GM21529 (cell line): Measurements from ENCODE around the gene VCAN.
A peak's percentile ranks its signal among the peaks of the same experiment; 100 is the strongest.

Experiments
- ATAC-seq: cut with Tn5 transposase; IDR thresholded peaks from one replicate; pipeline ENCODE4 v1.9.1; 2021; ENCODE audit not compliant: unreplicated experiment

The VCAN gene

DNA sequence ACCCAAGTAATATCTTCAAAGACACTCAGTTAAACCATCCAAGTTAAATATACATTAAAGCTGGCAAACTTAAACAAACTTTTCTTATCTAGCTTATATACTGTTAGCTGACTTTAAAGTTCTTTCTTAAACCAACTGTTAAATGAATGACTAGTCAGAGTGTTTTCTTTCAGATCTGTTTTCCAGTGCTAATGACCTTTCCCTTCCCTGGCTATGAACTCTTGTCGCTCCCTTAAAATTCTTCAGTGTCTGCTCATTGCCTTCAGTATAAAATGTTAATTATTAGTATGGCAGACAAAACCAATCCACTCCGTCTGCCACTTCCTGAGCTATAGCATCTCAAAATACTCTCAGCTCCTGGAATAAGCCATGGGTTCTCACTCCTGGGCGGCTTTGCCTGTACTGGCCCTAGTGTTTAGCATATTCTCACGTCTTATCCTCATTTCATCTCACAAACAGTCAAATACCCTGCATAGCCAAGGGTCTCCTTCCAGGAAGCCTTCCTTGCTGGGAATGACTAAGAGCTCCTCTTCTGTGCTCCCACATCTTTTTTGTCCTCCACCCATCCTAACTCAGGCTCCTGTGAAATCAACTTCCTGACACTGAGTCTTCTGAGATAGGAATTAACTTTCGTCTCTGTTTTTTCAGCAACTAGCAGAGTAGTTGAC lies 87.7 kb downstream of the VCAN start:
- no peak for ATAC-seq

DNA sequence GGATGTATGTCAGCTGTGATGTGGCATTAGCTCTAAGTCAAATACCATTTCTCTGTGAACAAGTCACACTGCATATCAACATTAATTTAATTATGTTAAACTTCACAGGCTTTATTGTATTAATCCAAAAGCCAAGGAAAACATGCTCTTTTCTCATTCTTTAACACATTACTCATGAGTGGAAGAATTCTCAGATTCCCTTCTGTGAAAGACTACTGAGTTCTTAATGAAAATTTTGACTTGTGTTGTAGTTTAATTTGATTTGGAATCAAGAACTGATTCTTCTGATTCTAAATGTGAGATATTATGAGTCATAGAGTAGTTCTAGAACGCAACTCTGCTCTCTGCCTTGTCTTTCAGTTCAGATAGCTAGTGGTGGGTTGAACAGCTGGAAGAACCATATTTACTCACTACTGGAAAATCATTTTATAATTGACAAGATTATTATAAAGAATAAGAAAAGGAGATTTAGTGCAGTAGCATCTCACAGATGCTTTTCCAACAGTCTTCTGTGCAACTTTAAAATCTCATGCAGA lies 90.6 kb downstream of the VCAN start:
- ATAC-seq, result no peak

DNA sequence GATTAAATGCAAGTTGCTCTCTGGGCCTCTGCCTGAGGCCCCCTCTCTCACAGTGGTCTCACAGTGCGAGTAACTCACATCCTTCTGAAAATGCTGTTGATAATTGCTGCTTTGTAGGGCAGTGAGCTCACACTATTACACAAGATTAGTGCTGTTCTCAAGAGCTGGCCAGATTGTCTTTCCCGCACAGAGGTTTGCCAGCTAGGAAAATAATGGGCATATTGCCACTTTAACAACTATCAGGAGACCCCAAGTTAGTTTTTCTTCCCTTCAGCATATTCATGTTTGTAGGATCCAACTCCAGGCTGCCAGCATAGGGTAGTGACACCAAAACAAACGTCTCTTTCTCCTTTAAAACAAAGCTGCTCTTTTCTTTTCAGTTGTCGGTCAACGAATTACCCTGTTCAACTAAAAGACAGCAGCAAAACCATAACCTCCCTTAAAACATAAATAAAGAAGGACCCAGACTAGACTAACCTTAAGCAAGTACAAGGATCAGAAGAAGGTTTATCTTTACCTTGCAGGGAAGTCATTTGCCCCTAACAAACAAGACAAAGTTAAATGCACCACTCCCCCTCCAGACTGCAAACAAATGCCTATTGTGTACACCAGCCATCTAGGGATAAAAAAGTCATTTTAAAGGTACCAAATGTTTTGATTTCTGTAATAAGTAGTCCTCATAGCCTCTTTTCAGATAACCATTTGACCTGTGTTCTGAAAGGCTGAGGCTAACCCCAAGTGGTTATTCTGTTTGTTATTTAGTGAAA lies 91.4 kb downstream of the VCAN start:
- no peak for ATAC-seq

GRCh38 chr5:83563631-83564030 lies 92.1 kb downstream of the VCAN start:
- no peak for ATAC-seq

DNA sequence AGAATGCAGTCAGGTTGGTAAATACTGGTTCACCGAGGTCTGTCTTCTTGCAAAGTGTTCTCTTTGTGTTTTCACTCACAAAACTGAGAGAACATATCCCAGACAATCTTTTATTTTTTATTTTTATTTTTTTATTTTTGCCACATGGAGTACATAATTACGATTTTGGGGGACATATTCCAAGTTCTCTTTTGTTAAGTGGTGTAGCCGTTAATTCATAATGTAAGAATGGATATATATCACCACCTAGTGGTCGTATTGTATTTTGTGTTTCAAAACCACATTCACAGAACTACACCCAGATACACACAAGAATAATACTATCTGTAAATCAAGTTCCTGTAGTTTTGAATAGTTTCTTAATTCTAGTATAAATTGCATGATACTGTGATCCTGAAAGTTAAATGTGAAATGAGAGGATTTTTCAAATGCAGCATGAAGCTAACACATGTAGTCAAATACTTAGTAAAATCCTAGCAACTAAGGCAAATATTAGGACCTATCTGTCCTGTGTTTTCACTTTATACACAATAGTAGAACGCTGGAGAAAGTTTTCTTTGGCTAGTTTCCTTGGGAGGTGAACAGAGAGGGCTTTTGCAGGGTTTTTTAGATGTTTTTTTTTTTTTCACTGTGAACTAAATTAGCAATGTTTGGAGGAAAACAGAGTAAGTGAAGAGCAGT lies 92.7 kb downstream of the VCAN start:
- ATAC-seq, result no peak

- ATAC-seq, result no peak
Measured at GRCh38 chr5:83567741-83568140, 96.2 kb downstream of the VCAN start.

GRCh38 chr5:83568186-83568585 lies 96.6 kb downstream of the VCAN start:
- ATAC-seq, result no peak

DNA sequence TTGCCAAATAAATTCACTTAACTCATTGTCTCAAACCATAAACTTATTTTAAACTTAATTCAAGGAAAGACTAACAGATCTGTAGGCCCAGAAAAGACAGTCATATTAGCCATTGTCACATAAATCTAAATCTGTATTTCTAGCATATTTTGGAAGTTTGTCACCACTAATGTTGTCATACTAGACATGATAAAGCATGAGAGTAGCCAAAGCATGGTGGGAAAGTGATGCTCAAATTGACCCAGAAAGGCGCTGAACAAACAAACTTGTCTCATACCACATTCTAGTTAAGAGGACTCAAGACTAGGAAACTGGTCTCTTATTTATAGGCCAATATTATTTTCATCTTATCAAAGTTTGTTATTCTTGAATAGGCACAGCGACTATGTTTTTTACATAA lies 99.4 kb downstream of the VCAN start:
- no peak for ATAC-seq

DNA sequence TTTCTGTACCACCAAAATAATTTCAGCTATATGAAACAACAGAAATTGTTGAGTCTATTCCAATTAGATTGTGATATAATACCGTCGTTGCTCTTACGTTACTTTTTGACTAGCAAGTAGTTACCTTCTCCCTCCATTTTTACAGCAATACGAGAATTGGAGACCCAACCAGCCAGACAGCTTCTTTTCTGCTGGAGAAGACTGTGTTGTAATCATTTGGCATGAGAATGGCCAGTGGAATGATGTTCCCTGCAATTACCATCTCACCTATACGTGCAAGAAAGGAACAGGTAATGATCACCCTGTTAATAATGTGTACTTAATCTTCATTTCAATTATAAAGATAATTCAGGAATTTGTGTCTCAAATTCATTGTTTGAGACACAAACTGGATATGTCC lies 100.7 kb downstream of the VCAN start:
- ATAC-seq, result no peak

DNA sequence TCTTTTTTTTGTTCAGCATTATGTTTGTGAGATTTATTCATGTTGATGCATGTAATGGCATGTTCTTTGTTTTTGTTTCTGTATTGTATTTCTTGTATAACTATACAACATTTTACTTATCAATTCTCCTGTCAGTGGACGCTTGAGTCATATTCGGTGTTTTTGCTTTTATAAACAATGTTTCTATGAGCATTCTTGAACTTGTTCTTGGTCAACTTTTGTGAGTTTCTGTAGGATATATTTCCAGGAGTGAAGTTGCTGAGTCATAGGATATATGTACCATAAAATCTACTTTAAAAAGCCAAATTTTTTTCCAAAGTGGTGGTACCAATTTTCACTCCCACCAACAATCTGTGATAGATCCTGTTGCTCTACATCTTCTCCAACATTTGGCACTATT lies 104.8 kb downstream of the VCAN start:
- ATAC-seq, result no peak

DNA sequence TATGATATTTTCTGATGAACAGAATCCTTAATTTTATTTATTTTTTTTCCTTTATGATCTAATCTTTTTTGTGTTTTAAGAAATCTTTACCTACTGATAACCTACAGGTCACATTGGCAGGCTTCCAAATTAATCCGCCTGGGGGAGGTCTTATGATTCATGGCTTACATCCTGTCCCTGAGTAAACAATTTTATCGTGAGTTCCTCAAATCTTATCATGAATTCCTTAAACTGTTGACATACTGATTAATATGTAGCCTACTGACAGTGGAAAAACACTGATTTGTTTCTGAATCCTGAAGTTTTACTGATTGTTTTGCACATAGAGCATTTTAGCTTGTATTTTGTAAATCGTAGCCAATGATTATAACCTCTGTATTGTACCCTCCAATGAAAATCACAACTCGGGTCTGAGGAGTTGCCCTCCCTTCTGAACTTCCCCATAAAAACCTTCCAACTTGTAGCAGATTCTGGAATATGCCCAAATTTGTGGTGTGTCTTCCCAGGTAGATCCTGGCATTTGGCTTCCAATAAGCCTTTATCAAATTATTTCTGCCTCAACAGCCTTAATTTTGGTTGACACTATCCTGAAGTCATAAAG lies 105.6 kb downstream of the VCAN start:
- ATAC-seq, result no peak

- ATAC-seq, result no peak
Measured at GRCh38 chr5:83583859-83584258, 112.3 kb downstream of the VCAN start.

GRCh38 chr5:83586874-83587776 lies 115.6 kb downstream of the VCAN start:
- ATAC-seq, result no peak

GRCh38 chr5:83589786-83590185 lies 118.2 kb downstream of the VCAN start:
- ATAC-seq, result no peak

DNA sequence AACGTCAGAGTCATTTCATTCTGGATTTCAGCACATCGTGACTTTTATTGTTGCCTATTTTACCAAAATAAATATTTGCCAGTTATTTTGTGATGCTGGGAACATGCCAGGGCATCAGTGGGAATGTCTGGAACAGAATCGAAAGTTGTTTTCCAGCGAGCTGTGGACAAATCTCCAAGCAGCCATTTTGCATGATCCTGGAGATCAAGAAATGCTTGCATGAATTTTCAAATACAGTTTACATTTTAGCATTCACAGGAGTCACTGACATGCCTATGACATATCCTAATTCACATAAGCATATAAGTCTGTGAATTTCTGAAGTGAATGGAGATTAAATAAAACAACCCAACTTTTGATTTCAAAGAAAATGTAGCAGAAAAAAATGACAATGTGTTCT lies 119.4 kb downstream of the VCAN start:
- no peak for ATAC-seq

DNA sequence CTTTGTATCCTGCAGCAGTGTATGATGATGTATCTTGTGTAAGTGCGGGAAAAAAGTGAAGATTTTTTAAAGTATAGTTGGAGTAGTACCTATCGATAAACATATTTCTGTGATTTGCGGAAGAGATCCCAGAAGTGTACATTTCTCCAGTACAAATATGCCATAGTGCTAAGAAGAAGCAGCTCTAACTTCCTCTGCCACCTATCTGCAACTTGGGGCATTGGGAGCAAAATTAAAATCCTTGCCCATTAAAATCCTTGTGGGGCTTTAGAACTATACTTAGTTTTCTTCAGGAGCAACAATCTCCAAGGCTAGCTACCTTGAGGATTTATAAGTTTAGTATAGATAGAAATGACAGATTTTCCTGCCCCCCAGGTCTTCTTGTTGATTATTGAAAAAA lies 123.7 kb downstream of the VCAN start:
- no peak for ATAC-seq

GRCh38 chr5:83608122-83608521 lies 136.6 kb downstream of the VCAN start:
- ATAC-seq, result peak; percentile 78

DNA sequence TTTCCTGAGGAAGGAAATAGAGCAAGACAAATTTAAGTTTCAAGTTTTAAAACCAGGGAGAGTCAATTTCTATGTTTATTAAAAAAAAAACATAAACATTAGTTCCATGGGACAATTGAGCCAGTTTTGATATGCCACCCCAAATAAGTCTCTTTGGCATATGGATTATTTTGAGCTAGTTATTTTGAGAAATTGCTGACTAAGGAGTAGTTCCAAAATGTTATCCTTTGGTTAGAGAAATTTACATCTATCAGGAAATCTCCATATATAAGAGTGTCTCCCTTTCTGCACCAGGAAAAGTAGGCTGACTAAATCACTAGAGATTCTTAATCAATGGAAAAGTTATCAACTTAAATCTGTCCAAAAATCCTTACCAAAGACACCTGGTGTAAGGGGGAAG lies 143.3 kb downstream of the VCAN start:
- ATAC-seq, result no peak

DNA sequence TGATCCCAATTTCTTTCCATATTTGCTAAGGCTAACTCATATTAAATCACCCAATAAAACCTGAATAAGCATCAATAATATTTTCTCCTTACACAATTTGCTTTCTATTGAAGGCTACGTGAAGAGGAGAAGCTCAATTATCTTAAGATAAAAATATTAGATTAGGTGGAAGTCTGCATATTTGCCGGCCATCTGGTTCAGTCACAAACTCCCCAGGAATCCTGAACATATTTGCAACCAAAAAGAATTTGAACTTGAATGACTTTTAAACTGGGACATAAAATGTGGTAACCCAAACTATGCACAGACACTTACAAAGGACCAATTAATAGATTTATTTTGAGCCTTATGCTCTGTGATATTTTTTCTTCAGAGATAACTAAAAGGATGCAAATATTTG lies 156.8 kb downstream of the VCAN start:
- ATAC-seq, result no peak
